Lower leg skin (tissue), 4 donors: ENCODE results near the gene RGP1. TPM values are rescaled to one million over a fixed set of nuclear protein-coding genes. Genes with fewer than 3 reads are reported as not detected.

Experiments
- DNase-seq, 2 donors: peaks; one replicate each; pipeline ENCODE4 v3.0.0-alpha.2; 2019; ENCODE audit warnings: low spot score in 2 of 2
- H3K4me3 ChIP-seq: fragments of 200-600 bp; sonication (generic); 2 replicates; pipeline ENCODE4 v1.5.1; 2017; ENCODE audit warnings: mild to moderate bottlenecking, low read depth; ENCODE audit not compliant: poor library complexity, severe bottlenecking
- POLR2A ChIP-seq, 2 donors: fragments of 450-650 bp; IDR thresholded peaks; one replicate each; pipeline ENCODE4 v1.6.1; 2016 to 2017; ENCODE audit warnings: antibody characterized with exemption in 2 of 2, mild to moderate bottlenecking in 1 of 2, moderate library complexity in 1 of 2
- WGBS, 2 donors: methylation state at CpG; one replicate each; pipeline ENCODE4 v1.1.5; 2018; 5-methylcytosine and 5-hydroxymethylcytosine counted together
- intact Hi-C: fragments of 100-400 bp; cut with DNase I; formaldehyde crosslinking; loops from one replicate; pipeline ENCODE4 v1.15.0; 2023; ENCODE audit warnings: low total_unique reads
- total RNA-seq, 4 donors: library from RNA; depleted of rRNA; stranded (reverse); fragments of >200 nt; gene quantifications; one replicate each; pipeline ENCODE4 v1.1.0, GENCODE V29; 2016
- TF ChIP-seq, protein P1 (sequence below), 3 donors: fragments of 450-650 bp; IDR thresholded peaks; one replicate each; pipeline ENCODE4 v1.5.1; 2016; ENCODE audit warnings: antibody characterized with exemption in 3 of 3, mild to moderate bottlenecking in 3 of 3, moderate library complexity in 2 of 3

RGP1 gene
- total RNA-seq, 4 donors from 2014 or later, result 17.1 to 26.4 (median 22.1) TPM

DNA sequence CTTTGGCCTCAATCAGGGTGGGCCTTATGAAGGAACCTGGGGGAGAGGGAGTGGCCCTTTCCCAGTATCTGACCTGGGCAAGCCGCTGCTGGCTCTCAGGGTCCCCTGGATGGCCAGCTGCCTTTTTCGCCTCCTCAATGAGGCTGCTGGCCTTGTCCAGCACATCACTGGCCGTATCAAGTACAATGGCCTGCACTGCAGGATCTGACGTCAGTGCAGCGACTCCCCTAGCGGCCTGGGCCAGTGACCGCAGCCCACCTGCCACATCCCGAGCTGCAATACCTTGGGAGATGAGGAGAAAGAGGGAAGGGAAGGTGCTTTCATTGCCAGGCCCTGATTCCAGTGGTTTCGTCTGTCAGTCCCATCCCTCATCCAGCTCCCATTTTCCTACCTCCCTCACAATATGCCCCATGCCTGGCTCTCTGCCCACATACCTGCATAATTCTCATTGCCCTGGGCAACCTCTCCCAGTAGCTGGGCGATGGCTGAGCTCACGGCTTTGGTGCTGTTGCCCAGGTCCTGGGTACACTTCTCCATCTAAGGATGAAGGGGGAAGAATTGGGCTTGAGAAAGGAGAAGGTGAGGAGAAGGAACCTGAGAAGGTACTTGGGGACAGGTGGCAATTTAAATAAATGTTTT lies 36.2 kb upstream of the RGP1 start:
- 86 to 87% methylated on average over 11 of the region's 11 CpGs for WGBS, 2 donors
- H3K4me3 ChIP-seq, result no peak overlapping the region
- no peak for TF ChIP-seq POLR2A (IDR thresholded peaks at IDR 0.05)
- TF ChIP-seq, protein P1, sequence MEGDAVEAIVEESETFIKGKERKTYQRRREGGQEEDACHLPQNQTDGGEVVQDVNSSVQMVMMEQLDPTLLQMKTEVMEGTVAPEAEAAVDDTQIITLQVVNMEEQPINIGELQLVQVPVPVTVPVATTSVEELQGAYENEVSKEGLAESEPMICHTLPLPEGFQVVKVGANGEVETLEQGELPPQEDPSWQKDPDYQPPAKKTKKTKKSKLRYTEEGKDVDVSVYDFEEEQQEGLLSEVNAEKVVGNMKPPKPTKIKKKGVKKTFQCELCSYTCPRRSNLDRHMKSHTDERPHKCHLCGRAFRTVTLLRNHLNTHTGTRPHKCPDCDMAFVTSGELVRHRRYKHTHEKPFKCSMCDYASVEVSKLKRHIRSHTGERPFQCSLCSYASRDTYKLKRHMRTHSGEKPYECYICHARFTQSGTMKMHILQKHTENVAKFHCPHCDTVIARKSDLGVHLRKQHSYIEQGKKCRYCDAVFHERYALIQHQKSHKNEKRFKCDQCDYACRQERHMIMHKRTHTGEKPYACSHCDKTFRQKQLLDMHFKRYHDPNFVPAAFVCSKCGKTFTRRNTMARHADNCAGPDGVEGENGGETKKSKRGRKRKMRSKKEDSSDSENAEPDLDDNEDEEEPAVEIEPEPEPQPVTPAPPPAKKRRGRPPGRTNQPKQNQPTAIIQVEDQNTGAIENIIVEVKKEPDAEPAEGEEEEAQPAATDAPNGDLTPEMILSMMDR (IDR thresholded peaks at IDR 0.05), result no peak
- intact Hi-C loops, result no loop called here
- no peak for DNase-seq

DNA sequence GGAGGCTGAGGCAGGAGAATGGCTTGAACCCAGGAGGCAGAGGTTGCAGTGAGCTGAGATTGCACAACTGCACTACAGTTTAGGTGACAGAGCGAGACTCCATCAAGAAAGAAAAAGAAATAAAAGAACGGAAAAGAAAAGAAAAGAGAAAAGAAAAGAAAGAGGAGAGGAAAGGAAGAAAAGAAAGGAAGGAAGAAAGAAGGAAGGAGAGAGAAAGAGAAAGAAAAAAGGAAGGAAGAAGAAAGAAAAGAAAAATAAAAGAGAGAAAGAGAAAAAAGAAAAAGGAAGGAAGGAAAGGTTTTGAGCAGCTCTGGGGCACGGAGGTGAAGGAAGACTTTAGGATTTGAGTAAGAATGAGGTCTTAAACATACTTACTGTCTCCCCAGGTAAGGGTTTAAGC lies 35.5 kb upstream of the RGP1 start:
- no peak for DNase-seq
- WGBS, 2 donors, result 93% methylated on average over 3 of the region's 3 CpGs
- H3K4me3 ChIP-seq, result no peak overlapping the region
- TF ChIP-seq POLR2A (IDR thresholded peaks at IDR 0.05), result no peak
- TF ChIP-seq, protein P1 (IDR thresholded peaks at IDR 0.05), result no peak
- intact Hi-C loops, result no loop called here

DNA sequence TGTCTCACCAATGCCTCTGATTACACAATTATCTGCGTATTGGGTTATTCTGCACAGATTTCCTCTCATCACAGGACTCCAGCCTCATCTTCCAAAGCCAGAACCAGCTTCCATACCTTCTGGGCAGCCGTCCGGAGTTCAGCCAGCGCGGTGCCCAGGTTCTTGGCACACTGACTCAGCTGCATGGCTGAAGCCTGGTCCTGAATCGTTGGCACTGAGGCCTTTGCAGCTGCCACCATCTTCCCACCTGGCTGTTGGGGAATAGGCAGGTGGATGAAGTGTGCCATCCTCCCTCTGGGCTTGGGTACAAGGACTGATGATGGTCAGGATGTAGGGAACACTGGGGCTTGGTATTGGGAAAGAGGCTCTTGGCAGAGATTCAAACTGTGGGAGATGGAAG lies 35.0 kb upstream of the RGP1 start:
- TF ChIP-seq, protein P1 (IDR thresholded peaks at IDR 0.05), result no peak
- TF ChIP-seq POLR2A (IDR thresholded peaks at IDR 0.05), result no peak
- no peak overlapping the region for H3K4me3 ChIP-seq
- intact Hi-C loops, result no loop called here
- 93 to 98% methylated on average over 6 of the region's 6 CpGs for WGBS, 2 donors
- DNase-seq, result no peak

DNA sequence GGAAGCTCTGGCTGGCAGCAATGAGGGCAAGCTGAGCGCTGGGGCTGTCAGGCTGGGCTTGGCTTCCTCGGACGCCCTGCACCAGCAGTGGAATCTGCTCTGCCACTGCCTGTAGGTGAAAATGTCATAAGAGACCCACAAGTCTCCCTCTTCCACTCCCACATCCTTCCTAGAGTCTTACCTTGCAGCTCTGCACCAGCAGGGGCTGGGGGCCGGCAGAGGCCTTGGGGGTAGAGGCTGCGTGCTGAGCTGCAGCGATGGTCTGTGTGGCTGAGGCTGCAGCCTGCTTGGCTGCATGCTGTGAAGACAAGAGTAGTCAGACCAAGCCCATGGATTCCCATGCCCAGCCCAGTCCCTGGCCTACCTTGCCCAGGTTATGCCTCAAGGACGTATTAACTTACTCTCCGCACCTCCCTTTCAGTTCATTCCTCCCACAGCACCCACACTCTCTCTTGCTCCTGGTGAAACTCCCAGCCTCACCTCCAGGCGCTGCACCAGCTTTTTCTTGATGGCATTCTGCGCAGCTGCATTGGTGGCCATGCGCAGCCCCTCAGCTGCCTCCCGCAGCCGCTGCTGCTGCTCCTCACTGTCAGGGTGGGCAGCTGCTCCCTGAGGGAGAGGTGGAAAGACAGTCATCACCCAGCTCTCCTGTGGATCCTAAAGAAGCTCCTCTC lies 34.4 kb upstream of the RGP1 start:
- WGBS, 2 donors, result 91 to 95% methylated on average over 12 to 13 of the region's 13 CpGs
- no peak for TF ChIP-seq POLR2A (IDR thresholded peaks at IDR 0.05)
- TF ChIP-seq, protein P1 (IDR thresholded peaks at IDR 0.05), result no peak
- no peak for DNase-seq
- no peak overlapping the region for H3K4me3 ChIP-seq
- intact Hi-C loops, result no loop called here

DNA sequence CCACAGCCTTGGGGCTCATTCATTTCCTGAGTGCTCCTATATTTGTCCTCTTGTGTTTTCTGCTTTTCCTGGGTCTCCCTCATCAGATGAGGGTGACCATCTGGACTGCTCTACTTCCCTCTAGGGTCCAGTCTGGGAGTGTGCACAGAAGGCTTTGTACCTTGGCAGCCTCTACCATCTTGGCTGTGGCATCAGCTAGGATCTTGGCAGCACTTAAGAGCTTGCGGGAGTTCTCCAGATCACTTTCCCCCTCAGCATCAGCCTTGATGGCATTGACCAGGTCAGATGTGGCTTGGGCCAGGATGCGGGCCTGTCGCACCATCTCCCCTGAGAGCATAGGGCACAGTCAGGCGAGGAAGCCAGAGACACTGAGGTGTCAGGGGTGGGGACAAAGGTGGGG lies 32.9 kb upstream of the RGP1 start:
- DNase-seq, result no peak
- no peak for TF ChIP-seq POLR2A (IDR thresholded peaks at IDR 0.05)
- TF ChIP-seq, protein P1 (IDR thresholded peaks at IDR 0.05), result no peak
- intact Hi-C loops, result no loop called here
- WGBS, 2 donors, result 86 to 94% methylated on average over 4 of the region's 4 CpGs
- no peak overlapping the region for H3K4me3 ChIP-seq
